Hindlimb muscle (tissue), 1 donor: ENCODE data around the gene FYB2. TPM values are rescaled to one million over a fixed set of nuclear protein-coding genes. Genes with fewer than 3 reads are reported as not detected.
"Not testable (repeated sequence)": the region's sequence is repeated elsewhere in the genome, so short reads cannot be mapped to it uniquely, and the experiment has no call there.

Source experiments
- DNase-seq: peaks from one replicate; pipeline ENCODE4 v3.0.0-alpha.2; 2013
- polyA plus RNA-seq: library from polyadenylated mRNA; unstranded; fragments of 120-200 nt; gene quantifications from one replicate; pipeline ENCODE4 v1.2.1, GENCODE V29; 2013; ENCODE audit not compliant: insufficient read length

The FYB2 gene
- polyA plus RNA-seq, 1 donor: 0.59 TPM

DNA sequence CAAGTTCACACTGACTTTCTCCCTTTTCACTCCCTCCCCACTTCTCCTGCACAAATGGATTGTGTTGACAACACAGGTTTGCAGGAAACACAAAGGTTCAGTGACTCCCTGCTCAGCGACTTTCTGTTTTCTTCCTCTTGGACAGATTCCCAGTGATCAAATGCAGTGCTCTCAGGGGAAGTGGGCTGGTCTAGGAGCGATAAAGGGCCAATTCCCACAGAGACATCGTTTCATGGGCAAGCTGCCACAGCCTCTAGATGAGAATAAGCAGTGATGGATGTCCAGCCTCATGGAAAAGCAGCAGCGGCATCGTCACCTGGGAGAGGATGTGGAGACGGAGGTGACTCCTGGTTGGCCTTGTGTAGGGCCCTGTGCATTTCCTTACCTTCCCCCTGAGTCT, 30.6 kb downstream of the FYB2 start:
- DNase-seq: no peak

DNA sequence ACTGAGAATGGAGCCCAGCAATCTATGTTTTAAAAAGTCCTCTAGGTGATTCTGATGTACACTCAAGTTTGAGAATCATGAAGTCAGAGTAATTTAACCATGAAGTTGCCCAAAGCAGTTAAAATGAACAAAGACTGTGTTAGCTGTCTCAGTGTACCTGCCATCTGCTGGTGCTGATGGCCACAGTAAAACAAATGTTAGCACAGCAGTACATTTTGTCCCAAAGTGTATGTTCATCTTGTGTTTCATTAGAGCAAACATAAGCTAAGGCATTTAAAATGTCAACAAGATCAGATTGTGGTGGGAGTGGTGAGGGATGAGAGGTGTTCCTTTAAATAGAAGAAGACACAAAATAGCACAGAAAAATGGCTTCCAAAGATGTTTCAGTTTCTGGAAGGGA, 31.1 kb downstream of the FYB2 start:
- no peak for DNase-seq

DNA sequence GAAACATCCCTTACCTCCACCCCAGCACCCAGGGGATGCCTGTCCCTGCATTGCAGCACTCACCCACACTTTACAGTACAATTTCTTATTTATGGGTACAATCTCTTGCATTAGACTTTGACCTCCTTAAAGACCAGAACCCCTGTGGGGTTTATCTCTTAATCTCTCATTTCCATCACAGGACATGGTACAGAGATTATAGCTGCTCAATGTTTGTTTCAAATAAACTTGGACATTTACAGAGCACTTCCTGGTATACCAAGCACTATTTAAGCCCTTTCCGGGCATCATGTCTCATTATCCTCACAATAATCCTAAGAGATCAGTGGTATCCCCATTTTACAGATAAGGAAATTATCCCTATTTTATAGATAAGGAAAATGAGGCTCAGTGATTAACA, 31.9 kb downstream of the FYB2 start:
- DNase-seq: no peak

DNA sequence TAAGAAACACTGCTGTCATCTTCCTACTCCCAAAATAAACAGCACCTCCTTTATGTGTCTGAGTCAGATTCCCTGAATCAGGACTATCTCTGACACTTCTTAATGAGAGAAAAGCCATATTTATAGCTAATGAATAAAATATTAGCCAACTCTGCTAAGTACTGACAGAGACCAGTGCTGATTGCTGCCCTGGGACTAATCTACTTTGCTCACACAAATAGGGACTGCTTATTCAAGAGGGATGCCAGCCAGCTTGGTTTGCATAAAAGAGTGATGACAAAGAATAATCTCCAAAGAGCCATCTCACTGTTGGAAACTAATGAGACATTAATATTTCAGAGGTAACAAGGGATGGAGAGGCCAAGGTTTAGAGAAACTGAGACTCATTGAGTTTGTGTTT, 36.4 kb downstream of the FYB2 start:
- no peak for DNase-seq

DNA sequence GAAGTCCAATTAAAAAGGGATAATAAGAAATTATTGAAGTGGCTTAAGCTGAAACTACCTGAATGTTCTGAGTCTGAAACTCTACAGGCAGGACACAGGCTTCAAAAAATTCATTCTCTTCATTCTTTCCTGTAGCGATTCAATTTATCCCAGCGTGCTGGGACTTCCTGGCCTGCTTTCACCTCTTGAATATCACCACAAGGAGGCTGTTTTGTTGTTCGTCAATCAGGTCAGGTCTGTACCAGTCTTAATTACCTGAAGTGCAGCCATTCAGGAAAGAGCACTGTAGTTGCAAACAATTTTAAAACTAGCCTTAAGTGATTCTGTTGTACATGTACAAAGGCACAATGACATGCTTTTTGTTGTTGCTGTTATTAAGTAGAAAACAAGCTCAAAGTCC, 38.4 kb downstream of the FYB2 start:
- no peak for DNase-seq

DNA sequence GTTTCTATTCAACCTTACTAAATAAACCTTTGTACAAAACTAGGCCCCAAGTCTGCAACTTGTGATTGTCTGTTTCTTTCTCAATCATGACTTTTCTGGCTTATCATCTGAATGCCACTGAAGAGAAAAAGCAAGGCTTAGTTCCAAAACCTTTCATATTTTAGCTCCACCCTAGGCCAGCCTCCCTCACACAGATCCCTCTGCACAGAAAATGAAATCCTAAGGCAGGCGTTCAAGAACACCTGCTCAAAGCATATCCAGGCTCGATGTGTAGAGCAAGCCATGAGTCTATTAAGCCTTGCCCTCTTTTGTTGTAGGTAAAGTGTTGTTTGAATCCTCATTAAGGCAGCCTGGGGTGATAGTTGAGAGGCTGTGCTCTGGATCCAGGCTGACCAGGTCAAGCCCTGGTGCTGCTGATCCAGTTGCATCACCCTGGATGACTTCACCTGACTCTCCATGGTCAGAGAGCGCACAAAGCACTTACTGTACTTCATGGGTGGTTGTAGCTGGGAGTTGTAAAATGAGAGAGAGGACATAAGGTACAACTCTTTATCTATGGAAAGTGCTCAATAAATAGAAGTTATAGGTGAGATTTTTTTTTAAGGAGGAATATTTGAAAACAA, 39.0 kb downstream of the FYB2 start:
- no peak for DNase-seq

DNA sequence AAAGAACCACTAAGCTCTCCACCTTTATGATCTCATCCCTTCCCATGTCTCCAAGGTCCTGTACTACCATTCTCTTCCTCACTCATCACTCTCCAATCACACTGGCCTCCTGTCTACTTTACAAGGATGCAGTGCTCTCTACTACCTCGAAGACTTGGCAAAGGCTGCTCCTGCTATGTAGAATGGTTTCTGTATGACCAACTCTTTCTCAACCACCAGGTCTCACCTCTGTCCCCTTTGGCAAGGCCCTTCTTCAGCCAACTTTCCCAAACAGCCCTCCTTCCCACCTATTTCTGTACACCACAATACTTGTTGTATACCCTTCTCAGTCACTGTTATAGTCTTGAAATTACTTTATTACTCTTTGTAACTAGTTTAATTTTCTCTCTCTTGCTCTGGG, 41.2 kb downstream of the FYB2 start:
- DNase-seq: no peak

DNA sequence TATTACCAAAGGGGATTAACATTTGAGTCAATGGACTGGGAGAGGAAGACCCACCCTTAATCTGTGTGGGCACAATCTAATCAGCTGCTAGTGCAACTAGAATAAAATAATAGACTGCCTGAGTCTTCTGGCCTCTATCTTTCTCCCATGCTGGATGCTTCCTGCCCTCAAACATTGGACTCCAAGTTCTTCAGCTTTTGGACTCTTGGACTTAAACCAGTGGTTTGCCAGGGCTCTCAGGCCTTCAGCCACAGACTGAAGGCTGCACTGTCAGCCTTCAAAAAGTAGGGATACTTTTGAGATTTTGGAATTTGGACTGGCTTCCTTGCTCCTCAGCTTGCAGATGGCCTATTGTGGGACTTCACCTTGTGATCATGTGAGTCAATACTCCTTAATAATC, 44.5 kb downstream of the FYB2 start:
- DNase-seq: not testable (repeated sequence)

DNA sequence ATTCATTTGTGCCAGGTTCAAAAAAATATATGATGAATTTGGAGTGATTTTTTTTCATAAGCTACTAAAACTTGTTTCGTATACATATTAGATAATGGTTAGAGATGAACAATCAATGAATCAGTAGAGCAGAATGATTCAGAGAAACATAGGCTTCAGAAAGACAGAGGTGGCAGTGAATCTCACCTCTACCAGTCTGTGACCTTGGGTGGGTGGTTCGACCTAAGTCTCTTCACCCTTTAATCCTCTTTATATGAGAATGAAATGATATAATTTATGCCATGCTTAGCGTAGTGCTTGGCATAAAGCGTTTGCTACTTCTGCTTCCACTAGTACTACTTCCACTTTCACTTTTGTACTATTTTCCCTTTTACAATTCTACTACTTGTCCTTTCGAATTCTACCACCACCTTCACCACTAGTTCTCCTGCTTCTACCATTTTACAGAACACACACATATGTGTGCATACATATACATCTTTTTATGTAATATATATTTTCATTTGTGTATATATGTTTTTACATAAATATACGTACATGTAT, 45.1 kb downstream of the FYB2 start:
- no peak for DNase-seq

DNA sequence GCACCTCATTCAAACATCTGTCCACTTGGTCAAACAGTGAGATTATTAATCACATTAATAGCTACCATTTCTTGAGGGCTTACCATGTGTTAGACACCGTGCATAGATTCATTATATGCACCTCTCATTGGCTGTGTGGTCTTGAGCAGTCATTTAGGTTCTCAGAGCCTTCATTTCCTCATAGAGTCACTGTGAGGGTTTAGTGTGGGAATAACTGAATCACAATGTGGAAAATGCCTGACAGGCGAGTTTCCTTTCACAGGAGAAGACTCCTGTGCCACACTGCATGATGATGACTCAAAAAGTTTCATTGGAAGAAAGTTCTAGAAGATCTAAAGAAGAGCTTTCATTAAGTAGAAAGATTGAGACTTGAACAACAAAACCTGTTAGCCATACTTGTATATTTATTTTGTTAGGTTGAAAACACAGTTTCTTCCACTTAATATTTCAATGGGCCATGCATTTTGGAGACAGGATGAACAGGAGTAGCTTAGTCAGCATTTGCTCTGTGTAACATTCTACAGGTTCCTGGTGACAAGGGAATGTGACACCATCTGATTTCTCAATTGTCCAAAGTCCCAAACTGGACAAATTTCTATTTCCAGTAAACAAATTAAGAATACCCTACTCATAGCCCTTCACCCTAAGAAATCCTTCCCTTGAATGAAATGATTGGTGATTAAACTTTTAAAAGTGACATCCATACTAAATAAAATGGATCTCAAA, 45.7 kb downstream of the FYB2 start:
- DNase-seq: no peak

DNA sequence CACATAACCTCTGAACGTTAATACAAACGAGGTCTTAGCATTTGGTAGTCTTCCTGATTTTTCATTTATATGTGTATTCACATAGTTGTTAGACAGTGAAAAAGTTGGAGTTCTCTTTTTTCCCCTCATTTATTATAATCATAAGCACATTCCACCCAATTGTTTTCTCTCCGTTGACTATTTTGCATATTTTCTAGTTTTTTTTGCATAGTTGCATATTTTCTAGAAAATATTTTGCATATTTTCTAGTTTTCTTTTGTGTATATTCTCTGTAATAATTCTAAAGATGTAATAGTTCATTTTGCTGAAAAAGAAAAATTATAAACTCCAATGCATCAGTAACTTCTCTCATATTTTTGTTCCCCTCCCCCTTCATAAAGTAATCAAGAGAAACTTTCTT, 47.5 kb downstream of the FYB2 start:
- no peak for DNase-seq

DNA sequence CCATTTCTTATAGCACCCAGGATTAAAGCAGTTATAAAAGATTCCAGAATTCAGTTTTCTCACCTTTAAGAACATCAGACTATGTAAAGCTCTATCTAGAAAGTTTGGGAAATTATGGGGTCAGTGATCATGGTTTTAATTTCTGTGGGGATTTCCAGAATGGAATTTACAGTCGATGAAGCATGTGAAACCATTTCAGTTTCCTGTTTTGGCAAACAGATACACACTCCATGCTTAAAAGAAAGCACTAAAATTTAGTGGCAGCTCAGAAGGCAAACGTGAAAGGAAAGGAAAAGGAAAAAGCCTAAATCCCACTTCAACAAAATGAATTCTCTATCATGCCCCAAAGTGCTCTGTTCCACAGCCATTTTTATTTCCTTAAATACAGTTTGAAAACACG, 60.4 kb downstream of the FYB2 start:
- DNase-seq: no peak

DNA sequence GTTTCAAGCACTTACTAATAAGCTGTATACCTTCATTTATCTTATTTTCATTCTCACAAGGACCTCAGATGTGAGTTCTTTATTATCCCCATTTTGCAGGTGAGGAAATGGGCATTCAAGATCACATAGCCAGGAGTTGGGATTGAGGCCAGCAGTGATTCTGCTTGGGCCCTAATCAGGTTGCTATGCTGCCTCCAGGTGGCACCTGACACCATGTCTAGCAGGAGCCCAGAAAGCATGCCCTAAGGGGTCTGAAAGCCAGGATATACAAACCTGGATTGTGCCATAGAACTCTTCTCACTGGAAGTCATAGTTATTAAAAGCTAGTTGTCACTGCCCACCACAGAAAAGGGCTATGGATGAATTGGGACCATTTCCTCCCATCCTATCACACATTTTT, 61.1 kb downstream of the FYB2 start:
- DNase-seq: no peak

DNA sequence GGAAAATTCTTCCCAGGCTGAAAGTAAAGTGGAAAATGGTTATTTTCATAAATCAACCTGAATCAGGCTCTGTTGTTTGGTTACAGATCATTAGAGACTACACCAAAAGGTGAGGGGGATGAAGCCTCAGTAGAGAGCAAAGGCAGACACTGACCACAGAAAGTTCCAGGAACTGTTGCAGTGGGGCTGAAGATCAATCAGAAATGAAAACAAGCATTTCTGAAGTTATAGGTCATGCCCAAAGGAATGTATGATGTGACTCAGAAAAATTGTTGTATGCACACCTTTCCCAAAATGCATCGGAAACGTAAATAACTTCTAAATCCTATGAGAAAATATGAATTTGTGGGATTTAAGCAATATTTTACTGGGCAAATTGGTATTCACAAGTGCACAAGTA, 63.3 kb downstream of the FYB2 start:
- no peak for DNase-seq

DNA sequence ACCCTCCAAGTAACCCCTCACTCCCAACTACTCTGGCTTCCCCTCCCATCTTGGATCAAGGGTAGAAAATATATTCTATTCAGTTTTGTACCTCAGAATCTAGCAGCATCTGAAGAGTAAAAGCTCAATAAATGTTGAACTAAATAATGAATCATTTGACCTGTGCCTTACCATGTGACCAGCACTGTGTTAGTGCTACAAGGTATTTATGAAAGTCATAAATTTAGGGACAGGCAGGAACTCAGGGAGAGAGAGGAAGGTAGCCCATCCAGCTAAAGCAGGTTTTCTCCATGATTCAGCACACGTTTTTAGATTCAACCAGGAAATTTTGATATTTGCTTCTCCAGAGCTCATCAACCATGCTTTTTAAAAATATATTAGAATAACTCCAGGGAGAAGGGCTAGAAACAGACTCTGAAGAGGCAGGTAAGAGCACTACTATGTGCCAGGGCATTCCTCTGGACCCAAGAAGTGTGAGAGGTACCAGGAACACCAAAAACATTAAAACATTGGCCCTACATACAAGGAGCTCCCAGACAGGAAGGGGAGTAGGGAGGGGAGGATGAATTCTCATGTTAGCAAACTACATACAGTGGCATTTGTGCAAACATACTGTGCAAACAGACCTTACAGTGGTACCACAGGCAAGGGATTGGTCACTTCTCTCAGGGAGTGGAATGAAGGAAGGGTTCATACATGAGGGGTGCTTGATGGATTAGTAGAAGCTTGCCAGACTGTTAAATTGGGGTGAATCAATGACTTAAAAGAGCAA, 64.3 kb downstream of the FYB2 start:
- no peak for DNase-seq

DNA sequence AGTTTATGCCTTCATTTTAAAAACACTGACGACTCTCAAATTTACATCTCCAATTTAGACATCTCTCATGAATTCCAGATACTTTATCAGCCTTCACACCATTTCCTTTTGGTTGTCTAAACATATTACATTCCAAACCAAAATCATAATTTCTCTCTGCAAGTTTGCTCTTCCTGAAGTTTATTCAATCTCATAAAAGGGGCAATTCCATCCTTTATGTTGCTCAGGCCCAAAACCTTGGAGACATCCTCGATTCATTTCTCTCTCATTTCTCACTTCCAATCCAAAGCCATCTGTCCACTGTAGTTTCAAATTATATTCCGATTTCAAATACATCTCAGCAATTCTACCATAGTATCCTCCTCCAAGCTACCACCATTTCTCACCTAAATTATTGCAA, 74.0 kb downstream of the FYB2 start:
- DNase-seq: no peak

DNA sequence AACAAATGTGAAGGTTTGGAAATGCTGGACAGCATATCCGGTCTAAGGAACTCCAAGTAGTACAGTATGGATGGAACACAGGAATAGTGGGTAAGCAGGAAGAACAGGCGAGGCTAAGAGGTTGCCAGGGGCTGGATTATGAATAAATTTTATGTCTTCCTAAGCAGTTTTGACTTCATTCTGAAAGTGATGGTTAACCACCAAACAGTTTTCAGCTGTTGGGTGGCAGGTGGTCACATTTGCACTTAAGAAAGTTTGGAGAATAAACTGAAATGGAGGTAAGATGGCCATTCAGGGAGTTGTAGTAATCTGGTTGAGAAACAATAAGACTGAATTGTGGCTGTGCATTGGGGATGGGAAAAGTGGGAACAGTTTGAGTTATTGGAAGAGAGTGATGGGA, 90.2 kb downstream of the FYB2 start:
- DNase-seq: no peak

DNA sequence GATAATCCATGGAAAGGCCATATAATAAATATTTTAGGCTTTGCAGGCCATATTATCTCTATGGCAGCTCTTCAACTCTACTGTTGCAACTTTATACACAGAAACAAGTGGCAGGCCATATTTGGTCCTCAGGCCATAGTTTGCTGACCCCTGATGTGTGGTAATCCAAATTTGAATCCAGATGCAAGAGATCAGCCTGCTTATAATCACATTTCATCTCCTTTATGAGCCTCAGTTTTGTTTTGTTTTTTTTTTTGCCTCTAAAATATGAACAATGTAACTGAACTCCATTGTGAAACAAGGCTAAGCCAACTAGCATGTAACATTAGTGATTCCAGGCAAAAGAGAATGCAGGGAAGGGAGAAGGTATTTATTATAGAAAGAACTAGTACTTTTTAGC, 92.5 kb downstream of the FYB2 start:
- DNase-seq: no peak

DNA sequence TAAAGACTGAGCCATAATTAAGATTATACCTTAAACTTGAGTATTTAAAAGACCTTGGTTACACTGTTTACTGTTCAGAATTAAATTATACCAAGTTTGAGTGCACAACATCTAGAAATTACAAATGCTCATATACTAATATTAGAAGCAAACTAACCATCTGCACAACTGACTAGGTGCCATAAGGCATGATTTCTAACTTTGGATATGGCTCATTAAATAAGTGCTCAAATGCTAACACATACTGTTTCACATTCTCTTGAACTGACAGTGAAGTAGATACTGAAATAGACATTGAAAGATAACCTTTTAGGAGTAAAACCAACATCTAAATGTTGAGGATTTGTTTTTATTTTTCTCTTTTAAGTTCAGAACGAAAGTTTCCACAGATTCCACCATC, 100.0 kb downstream of the FYB2 start:
- DNase-seq: no peak

DNA sequence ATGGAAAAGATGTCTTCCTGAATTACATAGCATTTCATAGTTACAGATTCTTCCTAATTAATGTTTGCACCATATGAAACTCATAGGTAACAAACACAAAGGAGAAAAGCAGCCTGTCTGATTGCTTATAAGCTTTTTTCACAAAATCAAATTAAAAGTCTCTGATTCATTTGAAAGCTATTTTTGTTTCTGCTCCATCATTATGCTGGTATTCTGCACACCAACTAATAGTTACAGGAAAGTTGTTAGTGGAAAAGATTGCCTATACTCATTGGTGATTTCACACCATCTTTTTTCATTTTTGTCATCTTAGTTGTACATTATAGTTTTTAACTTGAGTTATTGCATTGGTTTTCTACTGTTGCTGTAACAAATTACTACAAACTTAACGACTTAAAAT, 104.0 kb downstream of the FYB2 start:
- DNase-seq: no peak

DNA sequence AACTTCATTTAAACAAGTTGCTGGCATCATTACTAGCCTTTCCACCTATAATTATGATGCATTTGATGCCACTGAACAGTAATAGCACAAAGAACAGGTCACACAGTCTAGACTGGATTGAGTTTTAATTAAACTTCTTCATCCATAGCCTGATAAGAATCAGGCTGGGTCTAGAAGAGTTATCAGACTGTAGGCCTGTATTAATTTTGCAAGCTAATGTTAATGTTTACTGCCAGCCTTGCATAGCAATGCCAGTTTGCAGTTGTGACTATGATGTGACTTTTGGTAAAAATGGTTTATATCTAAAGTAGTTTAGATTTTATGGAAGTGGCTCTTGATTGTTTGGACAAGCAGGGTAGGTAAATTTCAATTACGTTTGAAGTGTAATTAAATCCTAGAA, 106.1 kb downstream of the FYB2 start:
- no peak for DNase-seq

DNA sequence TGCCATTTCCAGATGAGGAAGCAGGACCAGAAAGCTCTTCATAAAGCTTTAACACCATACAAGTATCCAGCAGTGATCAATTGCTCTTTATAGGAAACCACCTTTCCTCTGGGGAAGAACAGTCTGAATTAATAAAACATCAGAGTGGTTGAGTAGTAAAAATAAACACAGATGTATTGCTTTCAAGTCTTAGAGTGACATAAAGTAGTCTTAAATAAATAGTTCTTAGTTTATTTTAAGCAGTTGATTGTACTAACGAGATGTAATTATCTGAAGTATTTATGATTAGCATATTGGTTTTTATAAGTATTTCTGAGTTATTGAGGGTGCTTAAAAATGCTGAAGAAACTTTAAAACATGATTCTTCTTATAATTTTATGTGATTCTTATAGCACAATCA, 107.1 kb downstream of the FYB2 start:
- no peak for DNase-seq

DNA sequence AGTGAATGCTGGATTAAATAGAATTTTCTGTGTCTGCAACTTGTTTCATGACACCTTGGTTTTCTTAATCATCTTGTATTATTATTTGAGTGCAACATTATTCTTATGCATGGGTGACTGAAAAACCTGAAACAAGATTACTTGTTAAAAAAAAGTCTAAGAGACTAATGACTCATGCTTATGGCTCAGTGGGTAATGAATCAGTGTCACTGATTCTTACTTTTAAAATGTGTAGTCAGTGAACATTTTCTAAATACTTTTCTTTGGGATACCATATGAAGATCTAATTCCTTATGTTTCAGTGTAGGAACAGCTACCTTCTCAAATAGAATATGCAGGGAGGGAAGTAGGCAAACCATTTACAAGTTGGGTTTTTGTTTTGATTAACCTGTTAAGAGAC, 108.6 kb downstream of the FYB2 start:
- DNase-seq: no peak

DNA sequence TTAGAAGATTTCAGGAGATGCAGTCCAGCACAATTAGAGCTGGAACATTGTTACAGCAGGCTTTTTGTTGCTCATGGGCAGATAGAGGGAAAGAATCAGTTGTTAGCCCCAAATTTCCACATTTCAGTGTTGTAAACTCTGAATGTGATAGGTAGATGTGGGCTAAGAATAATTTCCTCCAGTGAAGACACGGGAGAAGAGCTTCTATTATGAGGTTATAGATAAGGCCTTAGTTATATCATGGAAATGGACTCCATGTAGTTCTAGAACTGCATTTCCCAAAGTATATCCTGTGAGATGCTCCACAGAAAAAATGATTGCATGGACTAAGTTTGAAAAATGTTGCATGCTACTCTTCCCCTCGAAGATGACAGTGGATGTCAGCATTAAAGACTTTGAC, 109.2 kb downstream of the FYB2 start:
- no peak for DNase-seq
